IMR-90 (cell line): ENCODE measurements around the gene CLPTM1L. TPM values are rescaled to one million over a fixed set of nuclear protein-coding genes. Genes with fewer than 3 reads are reported as not detected.

Experiments
- ATAC-seq: fragments of 200-7000 bp; cut with Tn5 transposase; 2 replicates; pipeline ENCODE4 v1.9.1; 2020; ENCODE audit warnings: low read depth, mild to moderate bottlenecking, moderate library complexity
- BruUV-seq: library from RNA; stranded (reverse); fragments of 400-500 nt; replicated peaks from 2 replicates; lab custom pipeline; 2021; lab: Mats Ljungman, UMichigan
- CTCF ChIA-PET: fragments of 300-600 bp; formaldehyde crosslinking; extraction: SDS; loops from one replicate; lab custom pipeline; 2021; ENCODE audit warnings: antibody characterized with exemption; lab: Yijun Ruan, JAX
- POLR2A ChIA-PET: fragments of 300-600 bp; sonication (Branson Sonifier 250); formaldehyde crosslinking; loops from one replicate; lab custom pipeline; 2022; ENCODE audit warnings: antibody characterized with exemption; ENCODE audit not compliant: unreplicated experiment; lab: Charles Lee
- DNase-seq: peaks from one replicate; pipeline ENCODE4 v3.0.0; 2013
- H2AFZ ChIP-seq: replicated peaks from 2 replicates; pipeline ENCODE3; 2013; ENCODE audit warnings: low read length, mild to moderate bottlenecking; ENCODE audit not compliant: poor library complexity
- H2AK5ac ChIP-seq: 2 replicates; pipeline ENCODE4 v1.6.1; 2013; ENCODE audit warnings: low read depth, low read length, inconsistent platforms
- H2AK9ac ChIP-seq: replicated peaks from 2 replicates; pipeline ENCODE3; 2013; ENCODE audit warnings: mild to moderate bottlenecking, low read depth, low read length, moderate library complexity; ENCODE audit not compliant: poor library complexity
- H2BK120ac ChIP-seq: 2 replicates; pipeline ENCODE4 v1.6.1; 2013; ENCODE audit warnings: low read depth, low read length, inconsistent platforms
- H2BK15ac ChIP-seq: 3 replicates; pipeline ENCODE4 v1.6.1; 2013; ENCODE audit warnings: low read depth, low read length, inconsistent platforms
- H2BK20ac ChIP-seq: 2 replicates; pipeline ENCODE4 v1.6.1; 2013; ENCODE audit warnings: low read depth, mild to moderate bottlenecking, inconsistent platforms, low read length, moderate library complexity
- H2BK5ac ChIP-seq: 2 replicates; pipeline ENCODE4 v1.6.1; 2013; ENCODE audit warnings: mild to moderate bottlenecking, low read depth, low read length, inconsistent platforms; ENCODE audit not compliant: poor library complexity, severe bottlenecking
- H3K14ac ChIP-seq: replicated peaks from 2 replicates; pipeline ENCODE4 v1.6.1; 2013; ENCODE audit warnings: low read depth, low read length, inconsistent platforms
- H3K18ac ChIP-seq: 2 replicates; pipeline ENCODE4 v1.6.1; 2013; ENCODE audit warnings: low read depth, low read length, control low read depth
- H3K23ac ChIP-seq: 2 replicates; pipeline ENCODE4 v1.6.1; 2013; ENCODE audit warnings: low read depth, low read length, inconsistent platforms
- H3K27ac ChIP-seq: 2 replicates; pipeline ENCODE4 v1.5.1; 2013; ENCODE audit warnings: mild to moderate bottlenecking, control low read depth, low read length; ENCODE audit not compliant: insufficient read depth
- H3K27me3 ChIP-seq: 2 replicates; pipeline ENCODE4 v1.6.1; 2013; ENCODE audit warnings: low read length; ENCODE audit not compliant: control insufficient read depth, insufficient read depth
- H3K36me3 ChIP-seq: 2 replicates; pipeline ENCODE4 v1.6.1; 2013; ENCODE audit warnings: low read length, mixed read lengths; ENCODE audit not compliant: control insufficient read depth, insufficient read depth
- H3K4ac ChIP-seq: 2 replicates; pipeline ENCODE4 v1.6.1; 2013; ENCODE audit warnings: low read depth, low read length, inconsistent platforms
- H3K4me1 ChIP-seq: 2 replicates; pipeline ENCODE4 v1.6.1; 2013; ENCODE audit warnings: low read length, mixed read lengths; ENCODE audit not compliant: control insufficient read depth, insufficient read depth
- H3K4me2 ChIP-seq: 2 replicates; pipeline ENCODE4 v1.6.1; 2013; ENCODE audit warnings: low read depth, mild to moderate bottlenecking, control low read depth, low read length, moderate library complexity
- H3K4me3 ChIP-seq: 2 replicates; pipeline ENCODE4 v1.5.1; 2013; ENCODE audit warnings: low read depth, mild to moderate bottlenecking, control low read depth, low read length, moderate library complexity; ENCODE audit not compliant: insufficient read depth
- H3K56ac ChIP-seq: 2 replicates; pipeline ENCODE4 v1.6.1; 2013; ENCODE audit warnings: low read length, inconsistent platforms; ENCODE audit not compliant: insufficient read depth; ENCODE audit errors: extremely low read depth
- H3K79me1 ChIP-seq, 2 experiments: 2 replicates each; pipeline ENCODE4 v1.6.1; 2013; ENCODE audit warnings: low read length in 2 of 2, inconsistent platforms in 1 of 2, low read depth in 1 of 2
- H3K9ac ChIP-seq: 2 replicates; pipeline ENCODE4 v1.6.1; 2013; ENCODE audit warnings: low read depth, low read length, control low read depth
- H3K9me1 ChIP-seq: 2 replicates; pipeline ENCODE4 v1.6.1; 2013; ENCODE audit warnings: low read length, inconsistent platforms; ENCODE audit not compliant: insufficient read depth
- H3K9me3 ChIP-seq: 2 replicates; pipeline ENCODE4 v1.6.1; 2013; ENCODE audit warnings: low read length; ENCODE audit not compliant: control insufficient read depth, insufficient read depth
- H4K20me1 ChIP-seq: 2 replicates; pipeline ENCODE4 v1.6.1; 2013; ENCODE audit warnings: low read length, inconsistent platforms; ENCODE audit not compliant: insufficient read depth
- H4K5ac ChIP-seq: 2 replicates; pipeline ENCODE4 v1.6.1; 2013; ENCODE audit warnings: mild to moderate bottlenecking, low read depth, low read length, control low read depth
- H4K8ac ChIP-seq, 2 experiments: 2 replicates each; pipeline ENCODE4 v1.6.1; 2013; ENCODE audit warnings: low read depth in 2 of 2, low read length in 2 of 2, control low read depth in 1 of 2, inconsistent platforms in 1 of 2
- H4K91ac ChIP-seq: 2 replicates; pipeline ENCODE4 v1.6.1; 2013; ENCODE audit warnings: low read depth, low read length, inconsistent platforms; ENCODE audit not compliant: insufficient read depth
- BHLHE40 ChIP-seq: fragments of 150-350 bp; IDR thresholded peaks from 2 replicates; pipeline ENCODE4 v1.6.1; 2016; ENCODE audit warnings: mild to moderate bottlenecking, low read depth, low read length
- CEBPB ChIP-seq: IDR thresholded peaks from 2 replicates; pipeline ENCODE4 v1.6.1; 2012; ENCODE audit warnings: low read depth, low read length, improper control_type of control experiment
- CHD1 ChIP-seq: IDR thresholded peaks from 2 replicates; pipeline ENCODE4 v1.6.1; 2012; ENCODE audit warnings: low read depth, low read length, improper control_type of control experiment
- FOS ChIP-seq: fragments of 150-350 bp; IDR thresholded peaks from 2 replicates; pipeline ENCODE4 v1.6.1; 2016; ENCODE audit warnings: low read depth, low read length
- MAFK ChIP-seq: IDR thresholded peaks from 2 replicates; pipeline ENCODE4 v1.6.1; 2012; ENCODE audit warnings: low read depth, low read length, improper control_type of control experiment
- MAZ ChIP-seq: IDR thresholded peaks from 2 replicates; pipeline ENCODE4 v1.6.1; 2012; ENCODE audit warnings: low read depth, mild to moderate bottlenecking, low read length, improper control_type of control experiment, moderate library complexity, borderline replicate concordance
- MXI1 ChIP-seq: IDR thresholded peaks from 2 replicates; pipeline ENCODE4 v1.6.1; 2012; ENCODE audit warnings: low read depth, mild to moderate bottlenecking, low read length, moderate library complexity, borderline replicate concordance
- NFE2L2 ChIP-seq: fragments of 150-350 bp; IDR thresholded peaks from 2 replicates; pipeline ENCODE4 v1.6.1; 2016; ENCODE audit warnings: low read depth, mild to moderate bottlenecking, low read length
- POLR2A ChIP-seq: IDR thresholded peaks from 2 replicates; pipeline ENCODE4 v1.6.1; 2012; ENCODE audit warnings: mild to moderate bottlenecking, low read depth, low read length
- RAD21 ChIP-seq: IDR thresholded peaks from 2 replicates; pipeline ENCODE4 v1.6.1; 2012; ENCODE audit warnings: low read length, improper control_type of control experiment
- RCOR1 ChIP-seq: IDR thresholded peaks from 2 replicates; pipeline ENCODE4 v1.6.1; 2012; ENCODE audit warnings: mild to moderate bottlenecking, low read length, improper control_type of control experiment; ENCODE audit not compliant: insufficient replicate concordance
- SMC3 ChIP-seq: fragments of 150-350 bp; IDR thresholded peaks from 2 replicates; pipeline ENCODE4 v1.6.1; 2016; ENCODE audit warnings: low read depth, mild to moderate bottlenecking, antibody characterized with exemption, low read length, moderate library complexity
- WGBS, 2 experiments: methylation state at CpG; one replicate each; pipeline versions ENCODE4 v1.1.5 to v1.1.7; 2013; ENCODE audit warnings: missing lambda C conversion rate in 2 of 2; ENCODE audit not compliant: insufficient read length in 1 of 2; ENCODE audit errors: extremely low coverage in 2 of 2; 5-methylcytosine and 5-hydroxymethylcytosine counted together
- dilution Hi-C: fragments of 300-500 bp; cut with HindIII; formaldehyde crosslinking; loops from one replicate; pipeline ENCODE4 v1.14.3; 2018; ENCODE audit warnings: low sequenced_read_pairs; ENCODE audit not compliant: unreplicated experiment
- in situ Hi-C: fragments of 300-500 bp; cut with MboI; formaldehyde crosslinking; loops from 3 replicates; pipeline ENCODE4 v1.14.3; 2019; ENCODE audit warnings: low sequenced_read_pairs, inconsistent platforms, mixed read lengths
- intact Hi-C: fragments of 100-400 bp; cut with micrococcal nuclease; formaldehyde crosslinking; loops from 2 replicates; pipeline ENCODE4 v1.10.0; 2022
- polyA plus RNA-seq, 3 experiments: library from polyadenylated mRNA; depleted of rRNA; stranded (reverse); fragments of >200 nt; gene quantifications; 2 replicates each; pipeline ENCODE4 v1.2.3, GENCODE V29; 2012; ENCODE audit warnings: low replicate concordance in 1 of 3
- total RNA-seq: library from RNA; depleted of rRNA; stranded (reverse); fragments of >200 nt; gene quantifications from 2 replicates; pipeline ENCODE4 v1.2.3, GENCODE V29; 2012
- TF ChIP-seq, protein P1 (sequence below): conservative IDR thresholded peaks from 2 replicates; pipeline ENCODE4 v1.5.1; 2012; ENCODE audit warnings: mild to moderate bottlenecking, low read depth, low read length, improper control_type of control experiment
- TF ChIP-seq, protein P2 (sequence below): fragments of 150-350 bp; IDR thresholded peaks from 2 replicates; pipeline ENCODE4 v1.6.1; 2016; ENCODE audit warnings: low read depth, mild to moderate bottlenecking, low read length, moderate library complexity, borderline replicate concordance
- TF ChIP-seq, protein P3 (sequence below): fragments of 150-350 bp; IDR thresholded peaks from 2 replicates; pipeline ENCODE4 v1.6.1; 2017; ENCODE audit warnings: mild to moderate bottlenecking, antibody characterized with exemption, low read length, low read depth

CLPTM1L gene
- total and polyA plus RNA-seq, 2 of the 4 experiments (the other 2 are of a cell fraction), result 114 to 137 TPM

- POLR2A ChIA-PET, result no interaction called here
- Histone ChIP-seq H3K79me1 (no peaks in the 10 kb centered on the region), H2AFZ (no peak overlapping the region), H3K4ac (no peak overlapping the region), H4K20me1 (no peaks in the 10 kb centered on the region; the same call in 1 of the 2 replicates), H3K9me3 (peaks cover 3% of the 10 kb centered on the region; the same call in 1 of the 2 replicates), H3K9ac (no peak overlapping the region), H2AK9ac (no peak overlapping the region), H3K27me3 (peaks cover 31% of the 10 kb centered on the region), H2BK20ac (no peak overlapping the region), H4K8ac (no peak overlapping the region), H2BK15ac (no peak overlapping the region), H4K5ac (no peak overlapping the region), H3K36me3 (no peaks in the 10 kb centered on the region), H2BK5ac (no peak overlapping the region), H3K18ac (no peak overlapping the region), H2BK120ac (no peak overlapping the region), H3K56ac (no peak overlapping the region), H3K4me3 (no peak overlapping the region), H4K91ac (no peak overlapping the region), H3K23ac (no peak overlapping the region), H3K9me1 (peaks cover 3% of the 10 kb centered on the region; the same call in 1 of the 2 replicates), H2AK5ac (no peak overlapping the region), H3K14ac (no peak overlapping the region), H3K4me1 (peaks cover 3% of the 10 kb centered on the region; the same call in 1 of the 2 replicates), H3K4me2 (no peak overlapping the region), H3K27ac (no peak overlapping the region)
- in situ Hi-C loops, result no loop called here
- CTCF ChIA-PET, result no interaction called here
- WGBS, 2 experiments, result 90% methylated on average over 20 of the region's 25 CpGs; no CpG with 5 or more reads in 1 of the 2 experiments
- intact Hi-C loops, result no loop called here
- no peak for ATAC-seq
- dilution Hi-C loops, result no loop called here
- no TSS peak for BruUV-seq
- no peak for DNase-seq
- TF ChIP-seq POLR2A (no peak), CEBPB (no peak), CHD1 (no peak), RCOR1 (no peak), NFE2L2 (no peak), BHLHE40 (no peak), FOS (no peak), MAFK (no peak), MAZ (no peak), SMC3 (no peak), MXI1 (no peak), RAD21 (no peak)
- TF ChIP-seq, protein P1, sequence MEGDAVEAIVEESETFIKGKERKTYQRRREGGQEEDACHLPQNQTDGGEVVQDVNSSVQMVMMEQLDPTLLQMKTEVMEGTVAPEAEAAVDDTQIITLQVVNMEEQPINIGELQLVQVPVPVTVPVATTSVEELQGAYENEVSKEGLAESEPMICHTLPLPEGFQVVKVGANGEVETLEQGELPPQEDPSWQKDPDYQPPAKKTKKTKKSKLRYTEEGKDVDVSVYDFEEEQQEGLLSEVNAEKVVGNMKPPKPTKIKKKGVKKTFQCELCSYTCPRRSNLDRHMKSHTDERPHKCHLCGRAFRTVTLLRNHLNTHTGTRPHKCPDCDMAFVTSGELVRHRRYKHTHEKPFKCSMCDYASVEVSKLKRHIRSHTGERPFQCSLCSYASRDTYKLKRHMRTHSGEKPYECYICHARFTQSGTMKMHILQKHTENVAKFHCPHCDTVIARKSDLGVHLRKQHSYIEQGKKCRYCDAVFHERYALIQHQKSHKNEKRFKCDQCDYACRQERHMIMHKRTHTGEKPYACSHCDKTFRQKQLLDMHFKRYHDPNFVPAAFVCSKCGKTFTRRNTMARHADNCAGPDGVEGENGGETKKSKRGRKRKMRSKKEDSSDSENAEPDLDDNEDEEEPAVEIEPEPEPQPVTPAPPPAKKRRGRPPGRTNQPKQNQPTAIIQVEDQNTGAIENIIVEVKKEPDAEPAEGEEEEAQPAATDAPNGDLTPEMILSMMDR, result no peak
- TF ChIP-seq, protein P2, sequence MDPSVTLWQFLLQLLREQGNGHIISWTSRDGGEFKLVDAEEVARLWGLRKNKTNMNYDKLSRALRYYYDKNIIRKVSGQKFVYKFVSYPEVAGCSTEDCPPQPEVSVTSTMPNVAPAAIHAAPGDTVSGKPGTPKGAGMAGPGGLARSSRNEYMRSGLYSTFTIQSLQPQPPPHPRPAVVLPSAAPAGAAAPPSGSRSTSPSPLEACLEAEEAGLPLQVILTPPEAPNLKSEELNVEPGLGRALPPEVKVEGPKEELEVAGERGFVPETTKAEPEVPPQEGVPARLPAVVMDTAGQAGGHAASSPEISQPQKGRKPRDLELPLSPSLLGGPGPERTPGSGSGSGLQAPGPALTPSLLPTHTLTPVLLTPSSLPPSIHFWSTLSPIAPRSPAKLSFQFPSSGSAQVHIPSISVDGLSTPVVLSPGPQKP, result no peak
- TF ChIP-seq, protein P3, sequence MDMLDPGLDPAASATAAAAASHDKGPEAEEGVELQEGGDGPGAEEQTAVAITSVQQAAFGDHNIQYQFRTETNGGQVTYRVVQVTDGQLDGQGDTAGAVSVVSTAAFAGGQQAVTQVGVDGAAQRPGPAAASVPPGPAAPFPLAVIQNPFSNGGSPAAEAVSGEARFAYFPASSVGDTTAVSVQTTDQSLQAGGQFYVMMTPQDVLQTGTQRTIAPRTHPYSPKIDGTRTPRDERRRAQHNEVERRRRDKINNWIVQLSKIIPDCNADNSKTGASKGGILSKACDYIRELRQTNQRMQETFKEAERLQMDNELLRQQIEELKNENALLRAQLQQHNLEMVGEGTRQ, result no peak
Measured at GRCh38 chr5:1381370-1382247, 36.7 kb upstream of the CLPTM1L start.
